GM21825 (cell line): Measurements from ENCODE around the gene KRT76.

Experiments
- ATAC-seq: cut with Tn5 transposase; IDR thresholded peaks from one replicate; pipeline ENCODE4 v1.9.1; 2021; ENCODE audit warnings: mild to moderate bottlenecking, moderate library complexity; ENCODE audit not compliant: unreplicated experiment

KRT76 gene

GRCh38 chr12:52787324-52788191, 10.4 kb upstream of the KRT76 start:
- no peak for ATAC-seq

GRCh38 chr12:52784909-52785308, 7.8 kb upstream of the KRT76 start:
- no peak for ATAC-seq

GRCh38 chr12:52783563-52784316, 6.6 kb upstream of the KRT76 start:
- no peak for ATAC-seq

GRCh38 chr12:52782502-52782901, 5.4 kb upstream of the KRT76 start:
- no peak for ATAC-seq

GRCh38 chr12:52781399-52782082, 4.4 kb upstream of the KRT76 start:
- no peak for ATAC-seq

GRCh38 chr12:52779914-52780313, 2.8 kb upstream of the KRT76 start:
- no peak for ATAC-seq

GRCh38 chr12:52778833-52779232, 1.7 kb upstream of the KRT76 start:
- no peak for ATAC-seq

- no peak for ATAC-seq
Measured at GRCh38 chr12:52777566-52777965, 421 bp upstream of the KRT76 start.

GRCh38 chr12:52776435-52776834, 710 bp downstream of the KRT76 start:
- no peak for ATAC-seq

GRCh38 chr12:52774629-52775250, 2.4 kb downstream of the KRT76 start:
- no peak for ATAC-seq

- ATAC-seq = no peak
Measured at GRCh38 chr12:52772772-52773171, 4.4 kb downstream of the KRT76 start.

GRCh38 chr12:52772188-52772587, 5.0 kb downstream of the KRT76 start:
- no peak for ATAC-seq

GRCh38 chr12:52771505-52771904, 5.6 kb downstream of the KRT76 start:
- ATAC-seq = no peak

GRCh38 chr12:52771088-52771487, 6.1 kb downstream of the KRT76 start:
- ATAC-seq = no peak

- ATAC-seq = no peak
Measured at GRCh38 chr12:52769946-52770345, 7.2 kb downstream of the KRT76 start.

- ATAC-seq = no peak
Measured at GRCh38 chr12:52769354-52769753, 7.8 kb downstream of the KRT76 start.

GRCh38 chr12:52768479-52769200, 8.5 kb downstream of the KRT76 start:
- no peak for ATAC-seq

GRCh38 chr12:52767427-52767826, 9.7 kb downstream of the KRT76 start:
- no peak for ATAC-seq

- ATAC-seq = no peak
Measured at GRCh38 chr12:52767020-52767379, 10.1 kb downstream of the KRT76 start.

- ATAC-seq = no peak
Measured at GRCh38 chr12:52766351-52767019, 10.7 kb downstream of the KRT76 start.
